Middle frontal gyrus (tissue), 1 donor: ENCODE measurements around the gene IGF1R.

Source experiments
- DNase-seq: peaks from one replicate; pipeline ENCODE4 v3.0.0-alpha.2; 2015; ENCODE audit warnings: low spot score; ENCODE audit errors: extremely low spot score

IGF1R gene

DNA sequence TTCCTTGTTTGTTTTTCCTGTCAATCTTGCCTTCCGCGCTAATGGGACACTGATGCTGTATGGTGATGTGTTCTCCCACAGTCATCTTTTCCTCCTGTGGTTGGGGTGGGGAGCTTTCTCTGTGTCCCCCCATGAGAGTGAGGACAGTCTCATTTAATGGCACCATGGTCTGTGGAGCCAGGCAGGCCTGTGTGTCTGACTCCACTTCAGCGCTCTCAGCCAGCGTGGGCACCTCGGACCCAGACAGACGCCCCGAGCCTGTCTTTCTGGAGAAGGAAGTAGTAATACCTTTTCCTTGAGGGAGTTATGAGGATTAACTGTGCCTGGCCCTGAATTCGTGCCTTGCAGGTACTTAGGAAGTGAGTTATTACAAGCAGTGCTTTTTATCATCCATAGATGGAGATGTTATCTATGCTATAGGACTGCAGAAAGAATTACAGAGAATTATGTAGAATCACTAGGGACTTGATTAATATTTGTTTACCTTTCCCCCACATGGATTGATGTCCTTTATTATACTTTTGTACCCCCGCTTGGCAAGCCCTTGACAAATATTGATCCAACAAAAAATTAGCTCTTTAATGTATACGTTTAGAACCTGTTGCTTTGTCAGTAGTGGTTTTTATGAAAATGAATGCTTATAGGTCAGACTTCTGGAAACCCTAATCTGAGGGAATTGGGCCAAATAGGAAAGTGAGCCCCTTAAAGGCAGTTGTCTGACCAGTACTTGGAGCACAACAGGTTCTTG, 206.9 kb downstream of the IGF1R start:
- DNase-seq, result no peak

DNA sequence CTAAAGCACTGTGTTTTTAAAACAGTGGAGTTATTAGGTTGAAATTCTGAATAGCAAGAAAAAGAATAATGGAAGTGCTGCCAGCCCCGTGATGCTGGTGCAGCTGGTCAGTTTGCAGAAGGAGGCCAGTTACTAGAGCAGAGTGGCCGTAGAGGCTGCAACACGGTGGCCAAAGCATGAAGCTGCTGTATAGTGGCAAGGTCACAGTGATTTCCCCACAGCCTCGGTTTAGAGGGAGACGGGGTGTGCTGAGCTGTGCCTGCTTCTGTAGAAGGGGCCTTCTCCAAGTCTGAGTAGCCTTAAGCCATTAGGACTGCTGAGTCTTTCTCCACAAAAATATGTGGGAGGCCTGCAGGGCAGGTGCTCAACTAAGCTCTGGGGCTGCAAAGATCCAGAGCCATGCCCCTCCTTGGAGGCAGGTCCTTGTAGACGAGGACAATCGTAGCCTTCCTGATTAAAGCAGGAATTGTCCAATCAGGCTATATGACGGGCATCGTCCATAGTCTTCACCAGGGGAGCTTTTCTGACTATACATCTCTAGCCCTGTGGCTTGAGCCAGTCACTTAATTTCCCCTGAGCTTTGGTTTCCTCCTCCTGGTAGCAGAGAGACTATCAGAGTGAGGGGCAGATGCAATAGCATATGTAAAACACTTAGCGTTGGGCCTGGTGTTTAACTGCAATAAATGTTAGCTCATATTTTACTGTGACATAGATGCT, 207.6 kb downstream of the IGF1R start:
- DNase-seq, result no peak

DNA sequence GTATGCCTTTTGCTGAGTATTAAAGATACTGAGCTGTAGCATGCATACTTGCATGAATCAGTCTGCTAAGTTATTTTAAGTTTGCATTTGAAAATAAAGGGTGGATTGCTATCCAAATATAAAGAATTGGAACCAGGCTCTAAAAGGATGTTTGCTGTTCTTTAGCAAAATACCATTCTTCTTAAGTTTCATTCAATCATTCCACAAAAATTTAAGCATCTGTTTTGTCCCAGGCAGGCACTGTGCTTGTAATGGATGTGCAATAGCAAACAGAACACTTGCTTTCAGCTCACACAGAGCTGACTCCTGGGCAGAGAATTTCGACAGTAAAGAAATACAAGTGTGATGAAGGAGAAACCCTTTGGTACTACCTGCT, 208.2 kb downstream of the IGF1R start:
- no peak for DNase-seq

DNA sequence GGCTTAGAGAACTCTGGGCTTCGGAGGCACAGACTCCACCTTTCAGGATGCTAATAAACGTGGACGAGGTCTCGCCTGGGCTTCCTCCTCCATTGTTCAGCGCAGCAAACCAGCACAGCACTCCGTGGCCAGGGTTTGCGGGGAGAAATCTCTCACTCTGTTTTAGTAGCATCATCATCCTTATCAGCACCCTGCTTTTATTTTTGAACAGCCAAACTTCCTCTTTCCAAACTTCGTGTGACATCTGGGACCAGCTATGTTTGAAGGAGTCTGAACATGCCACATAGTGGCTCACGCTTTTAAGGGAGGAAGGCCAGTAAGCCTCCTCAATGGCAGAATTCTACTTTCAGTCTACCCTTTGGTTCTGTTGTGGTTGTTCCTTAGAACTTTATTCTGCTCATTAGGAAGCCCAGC, 210.3 kb downstream of the IGF1R start:
- DNase-seq, result no peak

DNA sequence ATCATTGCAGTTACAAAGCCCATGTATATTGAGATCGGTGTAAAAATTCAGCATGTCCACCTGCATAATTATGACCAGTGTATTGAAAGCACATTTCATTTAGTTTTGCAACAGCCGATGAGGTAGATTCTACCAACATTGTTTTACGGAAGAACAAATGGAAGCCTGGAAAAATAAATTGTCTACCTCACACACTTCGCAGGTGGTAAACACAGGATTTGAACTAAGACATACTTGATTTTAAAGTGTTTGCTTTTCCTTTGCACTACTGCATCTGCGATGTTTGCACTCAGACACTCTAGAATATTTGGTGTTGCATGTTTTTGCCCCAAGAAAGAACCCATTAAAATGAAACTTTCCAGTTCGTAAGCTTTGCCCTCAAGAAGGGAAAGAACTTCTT, 210.8 kb downstream of the IGF1R start:
- DNase-seq, result no peak

DNA sequence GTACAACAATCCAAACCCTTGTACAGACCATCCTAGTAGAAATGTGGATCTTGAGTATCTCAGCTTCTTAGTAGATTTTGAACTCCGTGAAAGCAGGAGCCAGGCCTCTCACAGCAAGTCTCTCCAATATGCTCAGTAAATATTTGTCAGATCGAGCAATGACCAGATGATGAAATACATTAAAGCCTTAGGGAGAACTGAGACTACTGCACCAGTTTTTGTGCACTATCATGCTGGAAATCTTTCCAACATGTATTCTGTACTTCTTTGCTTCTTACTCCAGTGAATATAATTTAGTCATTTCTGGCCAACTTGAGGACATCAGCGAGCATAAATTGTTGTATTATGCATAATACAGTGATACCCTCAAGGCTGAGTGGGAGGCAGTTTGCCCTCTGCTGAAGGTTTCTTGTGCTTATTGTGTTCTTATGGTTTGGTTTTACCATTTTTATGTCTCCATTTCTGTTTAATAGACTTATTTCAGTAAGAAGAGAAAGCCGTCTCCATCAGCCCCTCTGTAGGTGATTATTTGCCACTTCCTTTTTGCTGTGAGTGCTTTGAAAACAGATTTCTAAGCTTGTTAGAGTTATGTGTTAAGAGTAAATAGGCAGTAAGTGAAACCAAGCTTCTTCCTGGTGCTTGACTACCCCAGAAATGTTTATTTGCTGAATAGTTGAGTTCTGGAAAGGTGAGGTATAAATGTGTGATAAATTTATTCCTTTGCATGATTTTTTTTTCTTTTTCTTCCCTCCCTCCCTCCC, 212.1 kb downstream of the IGF1R start:
- no peak for DNase-seq

DNA sequence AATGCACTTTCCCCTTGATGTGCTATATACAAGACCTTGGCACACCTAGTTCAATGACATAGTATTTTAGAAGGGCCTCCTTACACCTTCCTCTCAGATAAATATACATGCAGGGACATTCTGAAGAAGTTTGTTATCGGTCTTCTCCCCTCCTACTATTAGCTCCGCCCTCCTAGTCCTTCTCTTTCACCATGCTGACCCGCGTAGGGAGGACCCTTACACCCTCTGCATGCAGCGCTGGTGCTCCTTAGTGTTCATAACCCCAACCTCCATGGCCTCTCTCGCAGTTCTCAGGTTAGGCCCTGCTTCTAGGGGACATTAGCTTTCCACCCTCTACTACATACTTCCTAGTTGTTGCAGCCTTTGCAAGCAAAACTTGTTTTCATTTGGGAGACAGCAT, 212.8 kb downstream of the IGF1R start:
- no peak for DNase-seq

DNA sequence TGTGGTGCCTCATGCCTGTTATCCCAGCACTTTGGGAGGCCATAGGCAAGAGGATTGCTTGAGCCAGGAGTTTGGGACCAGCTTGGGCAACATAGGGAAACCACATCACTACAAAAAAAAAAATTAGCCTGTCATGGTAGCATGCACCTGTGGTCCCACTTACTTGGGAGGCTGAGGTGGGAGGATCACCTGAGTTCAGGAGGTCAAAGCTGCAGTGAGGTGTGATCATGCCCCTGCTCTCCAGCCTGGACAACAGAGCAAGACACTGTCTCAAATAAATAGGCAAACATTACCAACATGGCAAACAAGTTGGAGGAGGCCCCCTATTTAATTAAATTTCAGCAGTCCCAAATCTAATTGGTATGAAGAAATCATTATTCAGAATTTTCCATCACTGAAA, 215.6 kb downstream of the IGF1R start:
- DNase-seq, result no peak

DNA sequence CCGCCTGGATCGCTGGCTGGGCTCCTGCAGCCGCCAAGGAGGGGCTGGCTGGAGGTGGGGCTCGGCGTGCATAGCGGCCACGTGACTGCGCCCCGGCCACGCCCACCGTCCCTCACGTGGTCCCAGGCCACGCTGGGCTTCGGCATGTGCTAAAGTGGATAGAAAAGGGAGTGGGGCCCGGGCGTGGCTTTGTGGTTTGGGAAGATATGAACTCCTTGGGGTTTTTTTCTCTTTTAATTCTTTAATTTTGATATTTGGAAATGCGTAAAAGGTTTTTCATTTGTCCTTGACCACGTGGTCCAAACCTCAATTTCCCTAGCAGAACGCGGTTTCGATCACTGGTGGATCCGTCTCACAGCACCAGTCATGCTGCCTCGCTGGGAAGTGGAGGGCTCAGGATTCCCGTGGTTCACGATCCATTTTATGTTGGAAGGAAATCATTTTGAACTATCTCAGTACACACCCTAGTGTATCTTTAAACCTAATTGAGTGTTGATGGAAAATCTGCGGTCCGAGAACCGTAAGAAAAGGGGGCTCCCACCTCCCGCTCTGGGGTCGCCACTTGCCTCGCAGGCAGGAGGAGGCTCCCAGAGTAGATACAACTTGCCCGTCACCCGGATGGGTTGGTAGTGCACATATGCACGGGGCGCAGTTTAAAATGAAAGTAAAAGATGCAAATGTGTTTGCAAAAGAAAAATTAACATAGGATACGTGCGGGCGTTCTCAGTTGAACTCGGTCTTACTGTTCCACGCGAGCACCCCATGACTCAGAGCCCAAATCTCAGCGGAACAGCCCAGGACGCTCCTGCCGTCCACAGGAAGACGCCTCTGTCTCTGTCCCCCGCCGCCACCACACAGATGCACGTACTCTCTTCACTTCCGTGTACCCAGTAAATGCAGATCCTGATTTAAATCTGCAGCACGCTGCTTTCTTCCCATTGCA, 217.3 kb downstream of the IGF1R start:
- DNase-seq, result no peak

DNA sequence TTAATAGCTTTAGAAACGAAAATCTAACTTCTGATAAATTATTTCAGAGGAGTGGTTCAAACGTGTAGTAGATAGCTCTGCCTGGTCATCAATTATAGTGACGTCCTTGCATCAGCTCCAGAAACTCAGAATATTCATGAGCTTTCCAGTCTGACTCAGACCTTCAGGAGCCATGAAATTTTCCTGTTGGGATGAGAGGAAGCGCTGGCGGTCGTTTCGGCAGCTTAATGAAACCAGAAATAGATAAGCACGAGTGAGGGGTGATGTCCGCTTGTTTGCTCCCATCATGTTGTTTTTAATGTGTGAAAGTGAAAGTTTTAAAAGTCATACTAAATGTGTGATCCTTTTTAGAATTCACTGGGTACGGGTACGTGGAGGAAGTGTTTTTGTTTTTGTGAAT, 218.2 kb downstream of the IGF1R start:
- DNase-seq, result no peak

DNA sequence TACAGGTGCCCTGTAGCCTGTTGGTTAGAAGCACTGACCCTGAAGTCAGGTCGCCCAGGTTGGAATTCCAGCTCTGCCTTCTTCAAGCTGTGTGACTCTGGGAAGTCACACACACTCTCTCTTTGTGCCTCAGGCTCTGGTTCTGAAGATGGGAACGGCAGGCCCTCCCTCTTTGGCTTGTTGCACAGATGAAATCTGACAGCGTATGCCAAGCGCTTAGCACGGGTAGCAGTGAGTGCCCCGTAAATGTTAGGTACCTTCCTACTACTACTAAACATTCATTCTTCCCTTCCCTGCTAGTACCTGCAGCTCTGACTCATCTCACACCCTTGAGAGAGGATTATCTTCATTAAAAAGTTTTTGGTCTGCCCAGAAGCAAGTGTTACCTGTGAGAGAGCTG, 220.2 kb downstream of the IGF1R start:
- no peak for DNase-seq

DNA sequence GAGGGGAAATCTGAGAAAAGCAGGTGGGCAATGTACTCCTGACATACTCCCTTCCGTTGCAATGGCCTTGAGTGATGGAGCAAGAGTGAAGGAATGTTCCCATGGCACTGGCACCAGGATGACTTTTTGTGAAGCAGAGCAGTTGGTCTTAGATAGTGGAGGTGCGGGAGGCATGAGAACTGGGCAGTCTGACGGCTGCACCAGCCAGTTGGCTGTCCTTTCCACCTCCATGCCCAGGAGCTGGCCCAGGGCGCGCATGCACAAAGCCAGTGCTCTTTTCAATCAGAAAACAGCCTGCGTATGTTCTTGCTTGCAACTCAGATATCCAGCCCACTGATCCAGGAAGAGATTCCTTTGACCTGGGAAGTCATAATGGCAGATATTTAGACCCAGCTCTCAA, 222.4 kb downstream of the IGF1R start:
- no peak for DNase-seq

DNA sequence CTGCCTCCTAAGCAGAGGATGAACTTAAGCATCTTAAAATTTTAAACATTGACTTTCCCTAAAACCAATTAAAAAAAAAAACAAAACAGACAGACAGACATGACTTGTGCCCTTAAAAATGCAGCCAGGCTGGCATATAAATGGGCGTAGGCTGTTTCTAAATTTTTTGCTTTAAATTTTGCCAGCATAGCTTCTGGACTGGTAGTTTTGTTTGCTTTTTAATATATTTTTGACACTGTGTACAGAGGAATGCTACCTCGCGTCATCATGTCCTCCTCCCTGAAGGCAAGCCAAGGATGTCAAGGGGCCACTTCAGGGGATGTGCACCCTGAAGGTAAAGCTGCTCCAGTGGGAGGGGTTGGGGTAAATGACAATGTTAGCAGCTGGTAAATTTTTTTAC, 224.4 kb downstream of the IGF1R start:
- no peak for DNase-seq

DNA sequence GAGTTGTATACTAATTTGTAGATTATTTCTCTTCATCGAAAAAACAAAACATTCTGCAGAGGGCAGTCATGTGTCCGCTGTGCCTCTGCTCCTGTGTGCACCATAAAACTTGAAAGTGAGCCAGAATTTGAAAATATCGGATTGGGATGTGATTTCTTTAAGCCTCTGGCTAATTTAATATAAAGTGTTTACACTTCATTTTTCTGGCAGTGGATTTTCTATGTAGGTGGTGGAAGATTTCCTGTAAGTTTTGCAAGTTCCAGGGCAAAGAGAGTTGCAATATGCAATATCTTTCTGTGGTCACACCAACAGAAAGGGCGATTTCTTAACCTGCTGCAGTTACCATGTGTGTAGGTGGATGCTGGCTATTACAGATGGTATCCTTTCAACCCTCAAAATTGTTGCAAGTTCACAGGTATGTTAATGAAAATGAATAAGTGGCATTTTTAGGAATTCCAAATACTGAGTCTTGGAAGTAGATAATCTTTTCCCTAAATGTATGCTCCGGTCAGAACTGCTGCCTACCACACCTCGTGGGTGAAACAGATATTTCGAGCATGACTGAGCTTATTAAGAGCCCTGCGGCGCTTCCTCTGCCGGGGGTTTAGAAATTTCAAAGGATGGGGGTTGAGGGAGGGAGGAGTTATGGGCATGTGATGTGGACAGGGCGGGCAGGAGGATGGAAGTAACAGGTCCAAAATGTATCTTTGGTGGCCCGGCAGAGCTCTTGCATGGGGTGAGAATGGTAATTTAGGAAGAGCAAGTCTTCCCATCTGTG, 225.3 kb downstream of the IGF1R start:
- no peak for DNase-seq

DNA sequence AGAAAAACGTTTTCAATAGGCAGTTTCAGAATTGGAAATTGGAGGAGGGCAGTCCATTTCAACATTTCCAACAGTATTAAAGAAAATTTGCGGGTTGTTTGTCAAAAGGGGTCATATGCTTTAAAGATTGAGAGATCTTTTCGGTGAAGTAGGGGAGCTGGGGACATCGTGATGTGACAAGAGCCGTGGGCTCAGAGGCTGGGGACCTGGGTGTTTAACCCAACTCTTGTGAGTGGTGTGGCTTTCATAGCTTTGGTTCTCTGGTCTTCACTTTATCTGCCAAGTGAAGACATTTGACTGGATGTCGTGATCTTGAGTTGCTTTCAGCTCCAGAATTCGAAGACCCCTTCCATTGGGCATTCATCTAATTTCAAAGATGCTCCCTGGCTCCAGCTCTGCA, 226.0 kb downstream of the IGF1R start:
- no peak for DNase-seq

DNA sequence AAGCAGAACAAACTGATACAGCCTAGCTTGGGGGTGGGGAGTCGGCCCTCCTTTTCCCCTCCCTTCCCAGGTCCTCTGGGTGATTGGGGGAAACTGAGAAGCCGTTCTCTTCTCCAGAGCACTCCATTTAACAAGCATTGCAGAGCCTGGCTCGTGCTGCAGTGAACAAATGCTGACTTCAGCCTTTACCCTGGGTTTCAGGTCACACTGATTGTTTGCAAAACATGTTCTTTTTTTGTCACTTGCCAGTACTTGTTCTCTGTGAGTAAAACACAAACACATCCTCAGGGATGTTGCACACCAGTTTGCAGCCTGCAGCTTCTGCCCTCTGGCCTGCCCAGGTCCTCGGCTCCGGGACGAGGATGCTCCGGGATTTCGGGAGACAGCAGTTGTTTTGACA, 226.4 kb downstream of the IGF1R start:
- no peak for DNase-seq

DNA sequence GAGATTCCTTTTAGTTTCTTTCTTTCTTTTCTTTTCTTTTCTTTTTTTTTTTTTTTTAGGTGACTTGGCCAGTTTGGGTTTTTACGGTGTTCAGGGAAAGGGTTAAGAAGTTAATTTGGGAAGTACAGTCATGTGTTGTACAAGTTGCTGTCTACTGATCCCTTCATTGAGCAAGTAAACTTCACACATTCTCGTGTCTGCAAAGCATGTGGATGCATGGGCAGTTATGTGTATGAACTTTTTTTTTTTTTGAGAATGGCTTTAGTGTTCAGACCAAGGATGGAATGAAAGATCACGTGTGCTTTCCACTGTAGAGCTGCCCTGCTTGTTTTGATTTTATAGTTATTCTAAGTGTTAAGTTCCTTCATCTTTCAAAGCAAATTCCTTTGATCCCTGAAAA, 227.0 kb downstream of the IGF1R start:
- DNase-seq, result no peak

DNA sequence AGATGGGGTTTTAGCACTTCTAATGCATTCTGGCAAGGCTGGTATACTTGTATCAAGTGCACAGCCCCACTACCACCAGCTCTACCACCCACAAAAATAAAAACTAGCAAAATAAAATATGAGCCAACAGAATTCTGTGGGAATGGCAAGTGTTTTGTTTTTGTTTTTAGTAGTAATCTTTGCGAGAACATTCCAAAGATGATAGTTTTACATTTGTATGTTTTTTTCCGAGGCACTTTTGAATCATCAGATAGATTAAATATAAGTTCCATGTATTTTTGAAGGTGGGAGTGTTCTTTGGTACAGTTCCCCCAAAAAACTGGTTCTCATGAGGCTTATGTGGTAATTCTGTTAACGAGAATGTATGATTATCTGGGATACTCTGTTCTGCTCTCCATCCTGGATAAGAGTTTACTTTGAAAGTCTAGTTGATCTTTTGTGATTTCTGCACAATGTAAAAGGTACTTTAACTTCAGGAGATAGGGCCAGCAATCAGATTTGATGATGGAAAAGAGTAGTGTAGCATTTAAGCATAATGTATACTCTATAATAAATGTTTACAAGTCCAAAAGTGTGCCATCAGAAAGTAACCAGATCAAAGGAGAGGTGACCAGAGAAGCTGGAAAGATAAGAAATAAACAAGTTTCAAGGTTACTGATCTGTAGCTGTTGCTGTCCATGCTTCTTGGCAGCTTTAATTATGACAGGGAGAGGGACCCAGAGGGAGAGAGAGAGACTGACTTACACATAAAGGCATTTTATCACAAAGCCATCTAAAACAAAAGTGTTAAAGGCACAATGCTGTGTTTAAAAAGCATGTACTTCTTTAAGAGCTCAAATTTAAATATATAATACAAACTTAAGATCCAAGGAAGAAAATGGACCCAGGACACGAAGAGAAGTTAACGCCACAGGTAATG, 228.4 kb downstream of the IGF1R start:
- no peak for DNase-seq

DNA sequence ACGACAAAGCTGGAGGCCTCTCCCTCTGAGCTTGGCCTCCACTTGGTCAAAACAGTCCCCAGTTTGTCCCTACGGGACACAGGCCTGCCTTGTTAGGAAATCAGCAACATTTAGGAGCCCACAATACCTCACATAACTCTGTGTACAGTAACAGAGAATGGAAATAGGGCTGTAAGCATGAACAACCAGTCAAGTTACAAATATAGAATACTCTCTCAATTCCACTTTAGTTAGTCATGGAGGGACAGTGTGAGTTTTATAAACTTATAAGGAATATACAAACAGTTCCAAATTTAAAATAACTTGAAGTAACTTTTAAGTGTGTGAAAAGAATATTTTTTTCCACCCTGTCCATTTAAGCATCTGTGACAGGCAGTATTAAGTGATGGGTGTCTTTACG, 229.8 kb downstream of the IGF1R start:
- DNase-seq, result no peak

DNA sequence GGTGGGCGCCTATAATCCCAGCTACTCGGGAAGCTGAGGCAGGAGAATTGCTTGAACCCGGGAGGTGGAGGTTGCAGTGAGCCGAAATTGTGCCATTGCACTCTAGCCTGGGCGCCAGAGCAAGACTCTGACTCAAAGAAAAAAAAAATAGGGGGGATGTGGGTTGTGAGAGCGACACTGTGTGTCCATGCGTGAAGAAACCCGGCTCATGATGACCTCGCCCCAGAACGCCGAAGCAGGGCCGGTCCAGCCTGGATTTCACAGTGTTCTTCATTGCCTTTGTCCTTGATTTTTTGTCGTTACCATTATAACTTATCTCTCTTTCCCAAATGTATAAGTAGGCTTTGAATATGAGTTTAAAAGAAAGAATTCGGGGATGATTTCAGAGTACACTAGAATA, 230.5 kb downstream of the IGF1R start:
- DNase-seq, result no peak
